Endothelial cell of umbilical vein (primary cell): ENCODE results near the gene GLTP. TPM values are rescaled to one million over a fixed set of nuclear protein-coding genes. Genes with fewer than 3 reads are reported as not detected.

Experiments
- BruUV-seq: library from RNA; stranded (reverse); fragments of 400-500 nt; replicated peaks from 2 replicates; lab custom pipeline; 2021; lab: Mats Ljungman, UMichigan
- CTCF ChIA-PET: fragments of 300-600, 350-600 bp; sonication (Branson Sonifier 250); formaldehyde crosslinking; loops from one replicate; lab custom pipeline; 2021; ENCODE audit warnings: antibody characterized with exemption, inconsistent platforms; lab: Charles Lee
- POLR2A ChIA-PET: fragments of 300-600, 350-600 bp; sonication (Branson Sonifier 250); formaldehyde crosslinking; loops from one replicate; lab custom pipeline; 2021; ENCODE audit warnings: antibody characterized with exemption, inconsistent platforms; lab: Charles Lee
- DNase-seq: peaks from one replicate; pipeline ENCODE4 v3.0.0-alpha.2; 2011; ENCODE audit warnings: low read depth, low spot score
- FAIRE-seq: peaks from 2 replicates; lab custom pipeline; 2011; peaks lifted over from hg19 to GRCh38; lab: Jason Lieb, UNC
- H2AFZ ChIP-seq: 2 replicates; pipeline ENCODE4 v1.6.0; 2012; ENCODE audit warnings: low read depth, low read length, control low read depth, inconsistent platforms
- H3K27ac ChIP-seq: 2 replicates; pipeline ENCODE4 v1.5.1; 2011; ENCODE audit warnings: low read depth, mild to moderate bottlenecking, control low read depth, low read length, moderate library complexity; ENCODE audit not compliant: insufficient read depth
- H3K27me3 ChIP-seq, 2 experiments: 2 replicates each; pipeline versions ENCODE4 v1.6.0 to v1.6.1; 2011; ENCODE audit warnings: low read length in 2 of 2, mixed read lengths in 1 of 2; ENCODE audit not compliant: control insufficient read depth in 2 of 2, insufficient read depth in 2 of 2
- H3K36me3 ChIP-seq, 2 experiments: 2 replicates in 1 of 2; 3 replicates in 1 of 2; pipeline ENCODE4 v1.5.1; 2011; ENCODE audit warnings: low read length in 2 of 2, mild to moderate bottlenecking in 1 of 2, moderate library complexity in 1 of 2; ENCODE audit not compliant: control insufficient read depth in 2 of 2, insufficient read depth in 2 of 2; ENCODE audit errors: extremely low read depth in 1 of 2
- H3K4me1 ChIP-seq: 3 replicates; pipeline ENCODE4 v1.5.1; 2011; ENCODE audit warnings: mild to moderate bottlenecking, low read length; ENCODE audit not compliant: control insufficient read depth, insufficient read depth; ENCODE audit errors: extremely low read depth
- H3K4me2 ChIP-seq: 2 replicates; pipeline ENCODE4 v1.6.1; 2011; ENCODE audit warnings: low read length, control low read depth, mixed read lengths; ENCODE audit not compliant: insufficient read depth
- H3K4me3 ChIP-seq, 3 experiments: fragments of 200-600 bp in 1 of 3; sonication (generic), shearing (Covaris generic) in 1 of 3; replicated peaks in 1 of 3; 2 replicates each; pipeline ENCODE4 v1.5.1; 2011 to 2016; ENCODE audit warnings: control low read depth in 3 of 3, low read length in 3 of 3, mild to moderate bottlenecking in 2 of 3, inconsistent platforms in 1 of 3, low read depth in 1 of 3, moderate library complexity in 1 of 3; ENCODE audit not compliant: insufficient read depth in 1 of 3
- H3K79me2 ChIP-seq: 2 replicates; pipeline ENCODE4 v1.6.0; 2012; ENCODE audit warnings: low read length, inconsistent platforms; ENCODE audit not compliant: control insufficient read depth, insufficient read depth
- H3K9ac ChIP-seq: replicated peaks from 2 replicates; pipeline ENCODE3; 2011; ENCODE audit warnings: low read length, control low read depth; ENCODE audit not compliant: insufficient read depth; ENCODE audit errors: extremely low read depth
- H3K9me1 ChIP-seq: replicated peaks from 3 replicates; pipeline ENCODE4 v1.6.0; 2011; ENCODE audit warnings: mild to moderate bottlenecking, low read length; ENCODE audit not compliant: control insufficient read depth, insufficient read depth; ENCODE audit errors: extremely low read depth
- H3K9me3 ChIP-seq: replicated peaks from 2 replicates; pipeline ENCODE4 v1.5.1; 2012; ENCODE audit warnings: low read length, inconsistent platforms; ENCODE audit not compliant: control insufficient read depth, insufficient read depth
- H4K20me1 ChIP-seq: replicated peaks from 2 replicates; pipeline ENCODE3; 2011; ENCODE audit warnings: mild to moderate bottlenecking, low read length; ENCODE audit not compliant: control insufficient read depth, insufficient read depth; ENCODE audit errors: extremely low read depth
- EZH2 ChIP-seq: IDR thresholded peaks from 2 replicates; pipeline ENCODE4 v1.6.1; 2012; ENCODE audit warnings: borderline replicate concordance, low read depth, mild to moderate bottlenecking, moderate library complexity, low read length, inconsistent platforms; ENCODE audit not compliant: severe bottlenecking
- FOS ChIP-seq: IDR thresholded peaks from 2 replicates; pipeline ENCODE4 v1.6.1; 2011; ENCODE audit warnings: mild to moderate bottlenecking, low read length, moderate library complexity, borderline replicate concordance; ENCODE audit not compliant: insufficient read depth
- GATA2 ChIP-seq: IDR thresholded peaks from 2 replicates; pipeline ENCODE4 v1.7.0; 2011; ENCODE audit warnings: low read depth, mild to moderate bottlenecking, moderate library complexity, mixed read lengths, low read length; ENCODE audit not compliant: insufficient read length, insufficient read depth
- JUN ChIP-seq: IDR thresholded peaks from 2 replicates; pipeline ENCODE4 v1.6.1; 2011; ENCODE audit warnings: borderline replicate concordance, low read depth; ENCODE audit not compliant: insufficient read length, insufficient read depth
- POLR2AphosphoS5 ChIP-seq: IDR thresholded peaks from 2 replicates; pipeline ENCODE4 v1.6.1; 2012; ENCODE audit warnings: low read depth, mild to moderate bottlenecking, control low read depth, low read length, moderate library complexity; ENCODE audit not compliant: insufficient read depth
- dilution Hi-C: fragments of 300-500 bp; cut with MboI; formaldehyde crosslinking; loops from one replicate; pipeline ENCODE4 v1.15.0; 2019; ENCODE audit warnings: low sequenced_read_pairs; ENCODE audit not compliant: extremely low pct_ligation_motif_present
- intact Hi-C: fragments of 100-400 bp; cut with micrococcal nuclease; formaldehyde crosslinking; loops from one replicate; pipeline ENCODE4 v1.10.0; 2022
- polyA plus RNA-seq, 4 experiments: library from polyadenylated mRNA; depleted of rRNA in 3 of 4; stranded (reverse) in 3 of 4; unstranded in 1 of 4; fragments of >200 nt; gene quantifications; 2 replicates each; pipeline versions ENCODE4 v1.2.1 to v1.2.3, GENCODE V29; 2011 to 2012; ENCODE audit warnings: missing spikeins in 1 of 4
- total RNA-seq: library from RNA; stranded (reverse); gene quantifications from 2 replicates; pipeline ENCODE4 v1.2.3, GENCODE V29; 2021
- TF ChIP-seq, protein P1 (sequence below), 2 donors: IDR thresholded peaks; 1 replicate in 1 of 2; 2 replicates in 1 of 2; pipeline ENCODE4 v1.5.1; 2011; ENCODE audit warnings: low read length in 2 of 2, mild to moderate bottlenecking in 2 of 2, moderate library complexity in 2 of 2, control low read depth in 1 of 2, inconsistent platforms in 1 of 2, low read depth in 1 of 2; ENCODE audit not compliant: insufficient read depth in 1 of 2; ENCODE audit errors: extremely low read depth in 1 of 2
- TF ChIP-seq, protein P2 (sequence below): IDR thresholded peaks from 2 replicates; pipeline ENCODE4 v1.6.1; 2011; ENCODE audit not compliant: insufficient read depth, insufficient read length

The GLTP gene
- total and polyA plus RNA-seq, 2 donors (not counting 3 experiments of a cell fraction or from before 2014, with no cell fraction given): 21.5 to 46.6 TPM

DNA sequence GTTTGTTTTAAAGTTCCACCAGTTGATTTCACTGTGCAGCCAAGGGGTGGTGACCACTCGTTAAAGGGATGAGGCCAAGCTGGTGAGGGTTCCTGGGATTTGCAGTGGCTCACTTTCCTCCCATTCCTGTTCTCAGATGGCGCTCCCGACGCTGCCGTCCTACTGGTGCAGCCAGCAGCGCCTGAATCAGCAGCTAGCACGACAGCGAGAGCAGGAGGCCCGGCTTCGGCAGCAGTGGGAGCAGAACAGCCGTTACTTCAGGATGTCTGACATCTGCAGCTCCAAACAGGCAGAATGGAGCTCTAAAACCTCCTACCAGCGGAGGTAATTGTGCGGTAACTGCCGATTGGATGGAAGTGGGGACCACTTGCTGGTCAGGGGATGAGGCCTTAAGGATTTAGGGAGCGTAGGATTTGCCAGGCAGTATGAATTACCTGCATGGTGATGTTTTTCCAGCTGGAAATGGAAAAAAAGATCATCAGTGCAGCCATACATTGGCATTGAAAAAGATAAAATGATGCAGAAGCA lies 22.6 kb upstream of the GLTP start:
- Histone ChIP-seq H3K9me3 (no peaks in the 10 kb centered on the region), H4K20me1 (no peaks in the 10 kb centered on the region), H3K4me3 (no peak overlapping the region), H3K27ac (no peak overlapping the region), H3K4me2 (no peak overlapping the region), H3K27me3 (no peaks in the 10 kb centered on the region), H3K36me3 (peaks cover 17 to 24% of the 10 kb centered on the region in 2 experiments), H2AFZ (no peak overlapping the region), H3K9ac (no peak overlapping the region), H3K9me1 (no peaks in the 10 kb centered on the region), H3K79me2 (peaks cover 19% of the 10 kb centered on the region), H3K4me1 (peaks cover 8% of the 10 kb centered on the region)
- BruUV-seq: no TSS peak
- dilution Hi-C loops: no loop called here
- POLR2A ChIA-PET: no interaction called here
- CTCF ChIA-PET: interaction anchor here (1.0 to 3.7 kb wide), 4 partner anchors 9 to 50 kb away, joined by 3 to 20 read pairs (median 5); no protein-coding TSS in a partner anchor
- FAIRE-seq (no peak), DNase-seq (no peak)
- intact Hi-C loops: no loop called here
- TF ChIP-seq JUN (no peak), FOS (no peak), GATA2 (no peak), POLR2AphosphoS5 (no peak), EZH2 (no peak)
- TF ChIP-seq, protein P1, sequence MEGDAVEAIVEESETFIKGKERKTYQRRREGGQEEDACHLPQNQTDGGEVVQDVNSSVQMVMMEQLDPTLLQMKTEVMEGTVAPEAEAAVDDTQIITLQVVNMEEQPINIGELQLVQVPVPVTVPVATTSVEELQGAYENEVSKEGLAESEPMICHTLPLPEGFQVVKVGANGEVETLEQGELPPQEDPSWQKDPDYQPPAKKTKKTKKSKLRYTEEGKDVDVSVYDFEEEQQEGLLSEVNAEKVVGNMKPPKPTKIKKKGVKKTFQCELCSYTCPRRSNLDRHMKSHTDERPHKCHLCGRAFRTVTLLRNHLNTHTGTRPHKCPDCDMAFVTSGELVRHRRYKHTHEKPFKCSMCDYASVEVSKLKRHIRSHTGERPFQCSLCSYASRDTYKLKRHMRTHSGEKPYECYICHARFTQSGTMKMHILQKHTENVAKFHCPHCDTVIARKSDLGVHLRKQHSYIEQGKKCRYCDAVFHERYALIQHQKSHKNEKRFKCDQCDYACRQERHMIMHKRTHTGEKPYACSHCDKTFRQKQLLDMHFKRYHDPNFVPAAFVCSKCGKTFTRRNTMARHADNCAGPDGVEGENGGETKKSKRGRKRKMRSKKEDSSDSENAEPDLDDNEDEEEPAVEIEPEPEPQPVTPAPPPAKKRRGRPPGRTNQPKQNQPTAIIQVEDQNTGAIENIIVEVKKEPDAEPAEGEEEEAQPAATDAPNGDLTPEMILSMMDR (IDR thresholded peaks at IDR 0.05; ENCODE audit: extremely low read depth in 1 of 2, insufficient read depth in 1 of 2, low read depth in 1 of 2, low read length in 2 of 2): no peak
- TF ChIP-seq, protein P2, sequence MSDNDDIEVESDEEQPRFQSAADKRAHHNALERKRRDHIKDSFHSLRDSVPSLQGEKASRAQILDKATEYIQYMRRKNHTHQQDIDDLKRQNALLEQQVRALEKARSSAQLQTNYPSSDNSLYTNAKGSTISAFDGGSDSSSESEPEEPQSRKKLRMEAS: no peak
